Measurements from ENCODE around the gene AHDC1.

AHDC1 gene

GRCh38 chr1:27615346-27616192 is 11.6 kb upstream of the AHDC1 start:
- no peak for DNase-seq (ENCODE audit: low read depth)

GRCh38 chr1:27614625-27615344 is 10.8 kb upstream of the AHDC1 start:
- DNase-seq (ENCODE audit: low read depth), result no peak

DNA sequence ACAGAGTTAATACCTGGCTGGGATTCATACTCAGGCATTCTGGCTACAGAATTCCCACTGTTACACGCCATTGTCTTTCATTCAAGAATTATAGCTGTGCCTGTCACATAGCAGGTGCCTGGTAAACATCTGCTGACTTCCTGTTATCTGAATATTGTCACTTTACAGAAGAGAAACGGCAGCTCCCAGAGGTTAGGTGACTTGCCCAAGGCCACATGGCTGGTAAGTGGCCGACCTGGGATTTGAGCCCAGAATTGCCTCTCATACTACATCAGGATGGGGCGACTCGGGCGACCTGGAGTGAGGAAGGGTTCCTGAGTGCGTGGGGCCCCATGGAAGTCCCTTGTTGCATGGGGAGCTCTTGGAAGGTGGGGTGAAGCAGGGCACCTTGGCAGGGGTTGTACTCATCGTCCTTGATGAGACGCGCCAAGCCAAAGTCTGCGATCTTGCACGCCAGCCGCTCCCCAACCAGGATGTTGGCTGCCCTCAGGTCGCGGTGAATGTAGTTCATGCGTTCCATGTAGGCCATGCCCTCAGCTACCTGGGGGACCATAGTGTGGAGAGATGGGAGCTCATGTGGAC is 10.2 kb upstream of the AHDC1 start:
- DNase-seq (ENCODE audit: low read depth), result no peak

- DNase-seq (ENCODE audit: low read depth), result no peak
These were observed 8.8 kb upstream of the AHDC1 start for GRCh38 chr1:27612718-27613117.

- DNase-seq (ENCODE audit: low read depth), result no peak
These were observed 7.5 kb upstream of the AHDC1 start for GRCh38 chr1:27611450-27611849.

DNA sequence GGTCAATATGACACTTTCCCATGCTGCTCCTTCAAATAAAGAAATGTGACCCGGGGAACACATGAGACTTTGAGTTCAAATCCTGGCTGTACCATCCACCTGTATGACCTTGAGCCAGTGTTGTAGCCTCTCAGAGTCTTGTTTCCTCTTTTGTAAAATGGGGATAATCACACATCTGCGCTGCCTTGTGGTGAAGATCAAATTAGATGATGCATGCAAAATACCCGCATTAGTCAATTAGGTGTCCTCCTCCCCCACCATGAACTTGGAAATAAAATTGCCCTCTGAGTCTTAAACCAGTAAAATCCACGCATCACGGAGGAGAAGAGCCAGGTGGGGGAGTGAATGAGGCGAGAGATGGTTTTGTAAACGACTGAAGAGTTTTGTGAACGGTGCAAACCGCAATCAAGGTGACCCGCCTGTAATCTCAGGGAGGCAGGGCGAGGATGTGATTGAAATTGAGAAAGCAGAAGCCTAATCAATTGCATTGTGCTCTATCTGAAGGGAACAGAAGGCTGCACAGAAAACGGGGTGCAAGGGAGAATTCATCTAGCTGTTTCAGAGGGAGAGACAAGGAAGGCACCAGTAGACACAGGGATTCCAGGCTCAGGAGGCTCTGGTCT is 5.8 kb upstream of the AHDC1 start:
- DNase-seq (ENCODE audit: low read depth), result no peak

- DNase-seq (ENCODE audit: low read depth), result no peak
These were observed 5.2 kb upstream of the AHDC1 start for GRCh38 chr1:27609210-27609555.

- DNase-seq (ENCODE audit: low read depth), result no peak
These were observed 3.4 kb upstream of the AHDC1 start for GRCh38 chr1:27607239-27607804.

DNA sequence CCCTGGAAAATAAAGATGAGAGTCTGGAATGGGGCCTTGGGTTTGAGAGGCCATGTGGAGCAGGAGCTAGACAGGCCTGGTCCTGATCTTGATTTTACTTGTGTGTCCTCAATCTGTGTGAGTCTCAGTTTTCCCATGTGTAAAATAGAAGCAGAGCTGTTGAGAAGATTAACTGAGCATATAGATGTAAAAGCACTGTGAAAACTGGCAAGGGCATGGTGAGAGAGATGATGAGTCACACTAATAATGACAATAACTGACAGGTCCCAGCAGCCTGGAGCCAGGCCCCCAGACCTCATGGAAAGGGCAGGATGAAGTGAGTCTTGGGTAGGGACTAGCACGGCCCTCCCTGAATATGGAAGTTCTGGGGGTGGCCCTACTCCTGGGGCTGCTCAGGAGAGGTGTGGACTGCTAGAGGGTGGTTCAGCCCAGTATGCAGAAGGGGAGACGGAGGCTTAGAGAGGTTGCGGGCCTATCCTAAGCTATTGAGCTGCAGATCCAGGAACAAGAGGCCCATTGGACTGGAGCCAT is 2.8 kb upstream of the AHDC1 start:
- DNase-seq (ENCODE audit: low read depth), result no peak

GRCh38 chr1:27605796-27606707 is 2.1 kb upstream of the AHDC1 start:
- peak; percentile 34 for DNase-seq (ENCODE audit: low read depth)

GRCh38 chr1:27605300-27605766 is 1.4 kb upstream of the AHDC1 start:
- no peak for DNase-seq (ENCODE audit: low read depth)

- DNase-seq (ENCODE audit: low read depth), result no peak
These were observed 795 bp upstream of the AHDC1 start for GRCh38 chr1:27604579-27605299.

GRCh38 chr1:27603309-27603680 is 649 bp downstream of the AHDC1 start:
- no peak for DNase-seq (ENCODE audit: low read depth)

GRCh38 chr1:27602462-27603308 is 1.3 kb downstream of the AHDC1 start:
- DNase-seq (ENCODE audit: low read depth), result peak; percentile 41

DNA sequence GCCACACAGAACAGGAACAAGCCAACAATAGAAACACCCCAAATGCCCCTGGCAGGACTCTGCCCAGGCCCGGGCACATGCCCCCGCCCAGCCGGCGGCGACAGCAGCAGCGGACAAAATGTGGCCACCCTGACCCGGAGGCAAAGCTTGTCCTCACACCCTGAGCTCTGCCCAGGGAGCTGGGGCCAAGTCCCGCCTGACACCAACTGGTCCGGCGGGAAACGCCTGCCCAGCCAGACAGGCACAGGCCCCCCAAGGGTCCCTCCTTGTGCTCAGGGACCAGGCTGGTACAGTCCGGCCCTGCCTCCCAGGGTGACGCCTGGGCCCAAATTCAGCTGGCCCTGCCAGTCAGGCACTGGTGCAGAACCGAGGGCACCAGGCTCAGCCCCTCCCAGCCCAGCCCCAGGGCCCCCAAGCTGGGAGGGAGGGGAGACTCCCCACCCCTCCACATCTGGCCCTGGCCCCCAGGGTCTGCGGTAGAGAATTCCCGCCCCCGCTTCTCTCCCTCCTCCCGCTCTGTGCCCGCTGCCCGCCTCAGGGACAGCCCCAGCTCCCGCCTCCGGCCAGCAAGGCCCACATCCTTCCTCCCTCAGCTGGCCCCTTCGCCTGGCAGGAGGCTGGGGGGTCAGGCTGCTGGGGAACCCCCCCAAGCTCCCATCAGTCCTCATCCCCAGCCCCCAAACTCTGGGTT is 2.0 kb downstream of the AHDC1 start:
- DNase-seq (ENCODE audit: low read depth), result peak; percentile 45

DNA sequence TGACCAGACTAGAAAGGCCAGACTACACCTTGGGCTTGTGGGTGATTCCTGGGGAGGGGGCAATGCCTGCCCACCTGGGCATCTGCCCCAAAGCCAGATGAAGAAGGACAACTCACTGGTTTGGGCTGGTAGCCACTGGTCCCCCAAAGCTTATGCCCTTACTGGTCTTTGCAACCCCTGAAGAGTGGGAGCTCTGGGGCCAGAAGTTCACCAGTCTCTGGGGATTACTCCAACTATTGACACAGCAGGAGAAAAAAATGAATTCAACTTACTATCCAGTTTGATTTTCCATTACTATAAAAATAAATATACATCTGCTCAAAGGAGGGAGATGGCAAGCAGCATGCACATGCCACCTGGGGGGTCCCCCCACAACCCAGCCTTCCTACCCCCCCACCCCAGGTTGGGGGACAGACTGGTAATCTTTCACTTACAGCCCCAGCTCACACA is 2.6 kb downstream of the AHDC1 start:
- no peak for DNase-seq (ENCODE audit: low read depth)

GRCh38 chr1:27600498-27601175 is 3.3 kb downstream of the AHDC1 start:
- no peak for DNase-seq (ENCODE audit: low read depth)
